ENCODE data around the gene SCN5A.

SCN5A gene

GRCh38 chr3:38563886-38564270, 85.6 kb downstream of the SCN5A start:
- in situ Hi-C loops (cut with MboI; ENCODE audit: low sequenced_read_pairs): no loop called here

DNA sequence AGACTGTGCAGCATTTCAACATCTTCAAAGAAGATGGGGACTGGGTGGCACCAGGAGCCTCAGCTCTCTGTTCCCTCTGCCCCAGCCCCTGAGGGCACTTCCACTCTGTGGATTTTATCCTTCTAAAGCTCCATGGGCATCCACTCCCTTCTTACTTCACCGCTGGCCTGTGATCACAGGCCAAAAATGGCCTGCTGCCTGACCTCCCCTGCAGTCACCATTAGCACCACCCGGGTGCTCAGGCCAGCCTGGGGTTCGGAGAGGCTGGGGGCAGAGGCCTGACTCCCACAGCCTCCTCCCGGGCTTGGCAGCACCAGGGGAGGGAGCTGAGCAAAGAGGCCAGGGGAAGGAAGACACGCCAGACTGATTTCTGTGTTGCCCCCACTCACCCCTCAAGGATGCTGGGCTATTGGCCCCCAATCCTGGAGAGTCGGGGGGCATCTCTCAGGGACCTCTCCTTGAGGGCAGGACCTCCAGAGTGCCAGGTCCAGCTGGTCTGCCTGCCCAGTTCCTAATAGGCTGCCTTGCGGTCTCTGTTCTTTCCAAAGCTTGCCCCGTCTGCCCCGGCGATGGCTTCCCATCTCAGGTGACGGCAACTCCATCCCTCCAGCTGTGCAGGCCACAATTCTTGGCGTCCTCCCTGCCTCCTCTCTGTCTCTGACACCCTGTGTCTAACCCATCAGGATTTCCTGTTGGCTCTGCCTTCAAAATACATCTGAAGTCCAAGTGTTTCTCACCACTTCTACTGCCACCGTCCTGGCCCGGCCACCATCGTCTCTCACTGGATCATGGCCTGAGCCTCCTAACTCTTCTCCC, 86.2 kb downstream of the SCN5A start:
- in situ Hi-C loops (cut with MboI; ENCODE audit: low sequenced_read_pairs): no loop called here

DNA sequence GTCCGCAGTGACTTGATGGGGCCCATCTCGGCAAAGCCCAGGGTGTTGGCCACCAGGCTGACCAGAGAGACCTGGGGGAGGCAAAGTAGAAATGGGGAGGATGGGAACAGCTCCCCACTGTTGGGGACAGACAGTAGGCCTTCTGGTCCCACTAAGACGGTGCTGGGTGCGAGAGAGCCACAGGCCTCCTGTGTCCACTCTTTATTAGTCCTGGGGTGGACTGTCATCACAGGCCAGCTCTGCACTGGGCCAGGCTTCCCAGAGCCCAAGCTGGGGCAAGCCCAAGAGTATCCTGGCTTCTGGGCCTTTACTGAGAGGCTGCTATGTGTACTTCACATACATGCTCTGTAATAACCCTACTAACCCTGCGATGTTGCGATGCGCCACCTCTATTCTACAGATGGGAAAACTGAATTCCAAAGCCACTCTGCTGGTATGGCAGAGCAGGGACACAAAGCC, 87.0 kb downstream of the SCN5A start:
- in situ Hi-C loops (cut with MboI; ENCODE audit: low sequenced_read_pairs): no loop called here

GRCh38 chr3:38561746-38562466, 87.6 kb downstream of the SCN5A start:
- in situ Hi-C loops (cut with MboI; ENCODE audit: low sequenced_read_pairs): no loop called here

GRCh38 chr3:38560996-38561717, 88.3 kb downstream of the SCN5A start:
- in situ Hi-C loops (cut with MboI; ENCODE audit: low sequenced_read_pairs): no loop called here

DNA sequence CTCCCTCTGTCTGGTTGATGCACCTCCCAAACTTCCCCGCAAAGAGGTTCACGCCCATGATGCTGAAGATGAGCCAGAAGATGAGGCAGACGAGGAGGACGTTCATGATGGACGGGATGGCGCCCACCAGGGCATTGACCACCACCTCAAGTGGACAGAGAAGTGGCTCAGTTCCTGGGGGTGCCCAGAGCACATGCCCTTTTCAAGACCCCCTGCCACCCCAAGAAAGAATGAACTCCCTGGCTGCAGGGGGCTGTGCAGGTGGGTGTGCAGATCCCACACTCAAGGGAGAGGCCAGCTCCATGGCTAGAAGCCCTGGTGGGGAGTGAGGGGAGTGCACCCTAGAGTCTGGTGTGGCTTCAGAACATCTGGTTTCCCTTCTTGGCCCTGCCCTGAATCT, 89.2 kb downstream of the SCN5A start:
- in situ Hi-C loops (cut with MboI; ENCODE audit: low sequenced_read_pairs): no loop called here

- in situ Hi-C loops (cut with MboI; ENCODE audit: low sequenced_read_pairs): no loop called here
Observed at GRCh38 chr3:38558864-38559263, 90.6 kb downstream of the SCN5A start.

DNA sequence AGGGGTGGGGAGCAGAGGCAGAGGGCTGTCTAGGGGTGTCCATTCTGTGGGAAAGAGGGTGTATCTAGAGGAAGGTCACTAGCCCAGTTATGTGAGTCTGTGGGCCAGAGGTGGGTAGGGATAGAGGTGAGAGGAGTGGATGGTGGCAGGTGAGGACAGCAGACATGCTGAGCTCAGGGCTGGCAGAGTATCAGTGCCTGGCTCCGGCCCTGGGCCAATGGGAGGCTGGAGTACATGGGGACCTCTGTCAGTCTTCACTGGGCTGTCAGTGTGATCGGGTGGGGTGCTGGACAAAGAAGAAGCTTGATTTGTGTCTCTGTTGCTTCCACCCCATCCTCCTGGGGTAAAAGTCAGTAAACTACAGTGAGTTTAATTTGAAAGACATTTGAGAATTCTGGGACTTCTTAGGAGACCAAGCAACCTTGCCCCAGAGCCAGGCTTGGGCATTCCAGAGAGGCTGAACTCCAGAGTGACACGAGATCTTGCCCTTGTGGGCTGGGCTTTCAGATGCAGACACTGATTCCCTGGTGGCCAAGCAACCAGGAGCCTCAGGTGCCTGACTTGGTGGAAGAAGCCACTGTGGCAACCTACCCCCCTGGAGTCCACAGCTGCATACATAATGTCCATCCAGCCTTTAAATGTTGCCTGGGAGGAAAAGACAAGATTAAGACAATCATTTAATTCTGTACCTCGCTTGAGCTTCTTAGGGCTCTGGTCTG, 92.7 kb downstream of the SCN5A start:
- in situ Hi-C loops (cut with MboI; ENCODE audit: low sequenced_read_pairs): no loop called here

GRCh38 chr3:38555926-38556325, 93.6 kb downstream of the SCN5A start:
- in situ Hi-C loops (cut with MboI; ENCODE audit: low sequenced_read_pairs): no loop called here

- in situ Hi-C loops (cut with MboI; ENCODE audit: low sequenced_read_pairs): no loop called here
Observed at GRCh38 chr3:38555149-38555840, 94.2 kb downstream of the SCN5A start.

GRCh38 chr3:38554127-38554827, 95.2 kb downstream of the SCN5A start:
- in situ Hi-C loops (cut with MboI; ENCODE audit: low sequenced_read_pairs): no loop called here

DNA sequence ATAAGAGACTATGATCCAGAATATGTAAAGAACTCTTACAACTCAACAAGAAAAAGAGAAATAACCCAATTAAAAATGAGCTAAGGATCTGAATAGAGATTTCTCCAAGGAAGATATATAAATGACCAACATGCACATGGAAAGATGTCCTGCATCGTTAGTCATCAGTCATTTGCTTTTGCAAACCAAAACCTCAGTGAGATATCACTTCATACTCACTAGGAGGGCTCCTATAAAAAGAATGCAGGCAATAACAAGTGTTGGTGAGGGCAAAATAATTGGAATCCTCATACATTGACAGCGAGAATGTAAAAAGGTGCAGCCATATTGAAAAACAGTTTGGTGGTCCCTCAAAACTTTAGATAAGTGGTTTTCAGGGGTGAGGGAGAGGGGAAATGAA, 96.4 kb downstream of the SCN5A start:
- in situ Hi-C loops (cut with MboI; ENCODE audit: low sequenced_read_pairs): no loop called here

GRCh38 chr3:38552364-38552763, 97.1 kb downstream of the SCN5A start:
- in situ Hi-C loops (cut with MboI; ENCODE audit: low sequenced_read_pairs): no loop called here

- in situ Hi-C loops (cut with MboI; ENCODE audit: low sequenced_read_pairs): no loop called here
Observed at GRCh38 chr3:38551026-38551832, 98.3 kb downstream of the SCN5A start.

GRCh38 chr3:38549957-38550840, 99.3 kb downstream of the SCN5A start:
- in situ Hi-C loops (cut with MboI; ENCODE audit: low sequenced_read_pairs): no loop called here

DNA sequence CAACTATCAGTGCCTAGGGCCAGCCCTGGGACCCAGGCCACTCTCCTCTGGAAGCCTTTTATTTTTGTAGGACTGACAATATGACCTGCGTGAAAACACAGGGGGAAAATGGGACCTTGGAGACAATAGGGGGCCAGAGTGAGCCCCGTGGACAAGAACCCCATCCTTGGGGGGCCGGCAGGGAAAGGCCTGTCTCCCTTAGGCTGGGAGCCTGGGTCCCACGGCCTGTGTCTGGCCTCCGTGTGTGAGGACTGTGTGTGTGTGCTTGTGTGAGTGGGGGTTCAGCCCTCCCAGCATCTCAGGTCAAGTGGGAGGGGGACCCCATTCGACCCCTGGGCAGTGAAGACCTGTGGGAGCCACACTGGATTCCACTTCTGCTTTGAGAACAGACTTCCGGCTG, 100.0 kb downstream of the SCN5A start:
- in situ Hi-C loops (cut with MboI; ENCODE audit: low sequenced_read_pairs): no loop called here

DNA sequence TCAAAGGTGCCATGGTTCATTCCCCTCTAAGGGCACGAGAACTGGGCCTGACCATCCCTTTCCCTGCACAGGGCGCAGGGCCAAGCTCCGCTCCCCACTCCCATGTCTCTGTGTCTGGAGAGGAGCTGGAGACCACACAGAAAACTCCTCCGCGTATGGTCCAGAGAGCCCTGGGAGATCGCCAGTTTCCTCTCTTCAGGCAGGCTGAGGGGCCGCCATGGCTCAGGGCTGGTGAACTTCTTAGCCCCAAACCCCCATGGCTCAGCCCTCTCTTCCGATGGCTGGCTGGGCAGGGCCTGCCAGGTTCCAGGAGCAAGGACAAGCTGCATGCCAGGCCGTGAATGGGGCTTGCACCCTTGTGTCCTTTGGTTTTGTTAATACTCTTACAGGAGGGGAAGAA, 100.4 kb downstream of the SCN5A start:
- in situ Hi-C loops (cut with MboI; ENCODE audit: low sequenced_read_pairs): no loop called here

All from HL-60/S4 treated with phorbol 12-myristate 13-acetate at 8.2 ng/mL for 4 days and 3 days (cell line).